Hepatocyte (in vitro differentiated cells): Measurements from ENCODE around the gene MEIS2. TPM values are rescaled to one million over a fixed set of nuclear protein-coding genes. Genes with fewer than 3 reads are reported as not detected.

ENCODE experiments used
- DNase-seq: peaks from one replicate; pipeline ENCODE4 v3.0.0-alpha.2; 2016; ENCODE audit warnings: low spot score
- H2AFZ ChIP-seq: fragments of 200-600 bp; sonication (generic); 2 replicates; pipeline ENCODE4 v1.6.0; 2016; ENCODE audit warnings: antibody characterized with exemption, mild to moderate bottlenecking
- H3K27ac ChIP-seq: fragments of 200-600 bp; sonication (generic); 2 replicates; pipeline ENCODE4 v1.5.1; 2016; ENCODE audit warnings: mild to moderate bottlenecking
- H3K27me3 ChIP-seq: fragments of 200-600 bp; sonication (generic); 2 replicates; pipeline ENCODE4 v1.6.1; 2016
- H3K36me3 ChIP-seq: fragments of 200-600 bp; sonication (generic); replicated peaks from 2 replicates; pipeline ENCODE4 v1.5.1; 2016; ENCODE audit warnings: low read depth; ENCODE audit not compliant: insufficient read depth
- H3K4me1 ChIP-seq: fragments of 200-600 bp; sonication (generic); 2 replicates; pipeline ENCODE4 v1.5.1; 2016; ENCODE audit warnings: mild to moderate bottlenecking, moderate library complexity; ENCODE audit not compliant: insufficient read depth
- H3K4me2 ChIP-seq: fragments of 200-600 bp; sonication (generic); 2 replicates; pipeline ENCODE4 v1.6.0; 2016
- H3K4me3 ChIP-seq: fragments of 200-600 bp; sonication (generic); 2 replicates; pipeline ENCODE4 v1.5.1; 2016; ENCODE audit warnings: mild to moderate bottlenecking
- H3K79me2 ChIP-seq: fragments of 200-600 bp; sonication (generic); 2 replicates; pipeline ENCODE4 v1.6.0; 2017; ENCODE audit warnings: mild to moderate bottlenecking
- H3K9me2 ChIP-seq: fragments of 200-600 bp; sonication (generic); replicated peaks from 2 replicates; pipeline ENCODE4 v1.6.0; 2017; ENCODE audit warnings: mild to moderate bottlenecking; ENCODE audit not compliant: insufficient read depth
- H3K9me3 ChIP-seq: fragments of 200-600 bp; sonication (generic); 2 replicates; pipeline ENCODE4 v1.5.1; 2016; ENCODE audit warnings: low read depth, mild to moderate bottlenecking
- H4K20me1 ChIP-seq: fragments of 200-600 bp; sonication (generic); 2 replicates; pipeline ENCODE4 v1.6.0; 2016; ENCODE audit warnings: mild to moderate bottlenecking; ENCODE audit not compliant: insufficient read depth, poor library complexity, severe bottlenecking
- CTCF ChIP-seq: fragments of 200-600 bp; sonication (generic); IDR thresholded peaks from 2 replicates; pipeline ENCODE4 v1.5.1; 2016; ENCODE audit warnings: antibody characterized with exemption, mild to moderate bottlenecking; ENCODE audit not compliant: poor library complexity
- EZH2 ChIP-seq: fragments of 200-600 bp; sonication (generic); IDR thresholded peaks from 2 replicates; pipeline ENCODE4 v1.6.1; 2016; ENCODE audit warnings: antibody characterized with exemption, mild to moderate bottlenecking, borderline replicate concordance
- EZH2phosphoT487 ChIP-seq: fragments of 200-600 bp; sonication (generic); IDR thresholded peaks from one replicate; pipeline ENCODE4 v1.6.1; 2018; ENCODE audit warnings: antibody characterized with exemption, mild to moderate bottlenecking, low read depth, moderate library complexity; ENCODE audit not compliant: unreplicated experiment, severe bottlenecking
- WGBS: methylation state at CpG from one replicate; pipeline ENCODE4 v1.1.6; 2016; ENCODE audit warnings: low lambda C conversion rate; ENCODE audit errors: missing lambda C conversion rate; 5-methylcytosine and 5-hydroxymethylcytosine counted together
- polyA plus RNA-seq: library from polyadenylated mRNA; unstranded; fragments of >200 nt; fragmentation: Nextera tagmentation; extraction: Ambion mirVana; gene quantifications from 2 replicates; pipeline ENCODE4 v1.2.1, GENCODE V29; 2016
- total RNA-seq: library from RNA; depleted of rRNA; stranded (reverse); fragments of >200 nt; gene quantifications from 2 replicates; pipeline ENCODE4 v1.2.3, GENCODE V29; 2014

MEIS2 gene
- total and polyA plus RNA-seq, 2 experiments from 2014 or later: 20.6 to 33.5 TPM

GRCh38 chr15:37102305-37103162 lies 2.2 kb upstream of the MEIS2 start:
- no peaks in the 10 kb centered on the region for H3K9me3 ChIP-seq
- H3K9me2 ChIP-seq: no peaks in the 10 kb centered on the region
- H3K4me1 ChIP-seq: no peaks in the 10 kb centered on the region
- H3K4me3 ChIP-seq: peak overlapping the region; percentile 98
- no peaks in the 10 kb centered on the region for H3K36me3 ChIP-seq
- H2AFZ ChIP-seq: peak overlapping the region; percentile 17
- DNase-seq: no peak
- H4K20me1 ChIP-seq: no peaks in the 10 kb centered on the region
- peaks cover 56% of the 10 kb centered on the region for H3K27me3 ChIP-seq
- peaks cover 41% of the 10 kb centered on the region for H3K79me2 ChIP-seq
- H3K27ac ChIP-seq: peak overlapping the region; percentile 93
- H3K4me2 ChIP-seq: peak overlapping the region; percentile 92
- 2% methylated on average over 38 of the region's 38 CpGs for WGBS
- TF ChIP-seq EZH2phosphoT487 (peak; percentile 84), CTCF (no peak), EZH2 (peak; percentile 96)

- H3K27ac ChIP-seq: peak overlapping the region; percentile 93
- peak overlapping the region; percentile 98 for H3K4me3 ChIP-seq
- H2AFZ ChIP-seq: peak overlapping the region; percentile 95
- no peak for TF ChIP-seq EZH2phosphoT487
- no peak for TF ChIP-seq EZH2
- TF ChIP-seq CTCF: no peak
- 0% methylated on average over 9 of the region's 15 CpGs for WGBS
- DNase-seq: no peak
- peaks cover 54% of the 10 kb centered on the region for H3K27me3 ChIP-seq
- H3K9me3 ChIP-seq: no peaks in the 10 kb centered on the region
- no peaks in the 10 kb centered on the region for H3K9me2 ChIP-seq
- H4K20me1 ChIP-seq: no peaks in the 10 kb centered on the region
- peak overlapping the region; percentile 92 for H3K4me2 ChIP-seq
- H3K4me1 ChIP-seq: no peaks in the 10 kb centered on the region
- peaks cover 47% of the 10 kb centered on the region for H3K79me2 ChIP-seq
- no peaks in the 10 kb centered on the region for H3K36me3 ChIP-seq
Observed at GRCh38 chr15:37101980-37102304, 1.6 kb upstream of the MEIS2 start.

GRCh38 chr15:37100966-37101215 lies 542 bp upstream of the MEIS2 start:
- WGBS: 2% methylated on average over 11 of the region's 11 CpGs
- H3K27me3 ChIP-seq: peaks cover 58% of the 10 kb centered on the region

More at GRCh38 chr15:37100966-37101215, 542 bp upstream of the MEIS2 start:
- Histone ChIP-seq H3K4me3 (peak overlapping the region; percentile 98), H3K4me2 (peak overlapping the region; percentile 92), H4K20me1 (no peaks in the 10 kb centered on the region), H3K79me2 (peaks cover 58% of the 10 kb centered on the region), H2AFZ (peak overlapping the region; percentile 95), H3K9me2 (no peaks in the 10 kb centered on the region), H3K27ac (peak overlapping the region; percentile 93), H3K4me1 (no peaks in the 10 kb centered on the region), H3K9me3 (no peaks in the 10 kb centered on the region), H3K36me3 (no peaks in the 10 kb centered on the region)
- TF ChIP-seq CTCF (no peak), EZH2 (no peak), EZH2phosphoT487 (no peak)
- DNase-seq: no peak
